LNCaP clone FGC (cell line): ENCODE results near the gene GATA6.

Experiments
- DNase-seq: peaks from one replicate; pipeline ENCODE4 v3.0.0-alpha.2; 2011; ENCODE audit warnings: low read depth
- H3K4me3 ChIP-seq: 2 replicates; pipeline ENCODE4 v1.5.1; 2011; ENCODE audit warnings: mild to moderate bottlenecking, low read depth, low read length, control low read depth
- CTCF ChIP-seq: IDR thresholded peaks from 2 replicates; pipeline ENCODE4 v1.5.1; 2012; ENCODE audit warnings: mild to moderate bottlenecking; ENCODE audit not compliant: control insufficient read depth, insufficient read depth; ENCODE audit errors: extremely low read depth

GATA6 gene

GRCh38 chr18:22173928-22174301 lies 4.5 kb downstream of the GATA6 start:
- TF ChIP-seq CTCF, result no peak
- no peak overlapping the region for H3K4me3 ChIP-seq
- DNase-seq, result no peak

- TF ChIP-seq CTCF, result no peak
- DNase-seq, result no peak
- H3K4me3 ChIP-seq, result no peak overlapping the region
Measured at GRCh38 chr18:22174341-22175145, 5.2 kb downstream of the GATA6 start.

GRCh38 chr18:22175346-22175745 lies 6.0 kb downstream of the GATA6 start:
- H3K4me3 ChIP-seq, result no peak overlapping the region
- TF ChIP-seq CTCF, result no peak
- no peak for DNase-seq

- TF ChIP-seq CTCF, result no peak
- no peak overlapping the region for H3K4me3 ChIP-seq
- DNase-seq, result no peak
Measured at GRCh38 chr18:22176420-22177326, 7.3 kb downstream of the GATA6 start.

GRCh38 chr18:22177327-22177871 lies 8.0 kb downstream of the GATA6 start:
- no peak for DNase-seq
- H3K4me3 ChIP-seq, result no peak overlapping the region
- TF ChIP-seq CTCF, result no peak

- no peak for DNase-seq
- no peak overlapping the region for H3K4me3 ChIP-seq
- no peak for TF ChIP-seq CTCF
Measured at GRCh38 chr18:22179174-22179573, 9.8 kb downstream of the GATA6 start.
